Measurements from ENCODE around the gene S100Z.

DNA sequence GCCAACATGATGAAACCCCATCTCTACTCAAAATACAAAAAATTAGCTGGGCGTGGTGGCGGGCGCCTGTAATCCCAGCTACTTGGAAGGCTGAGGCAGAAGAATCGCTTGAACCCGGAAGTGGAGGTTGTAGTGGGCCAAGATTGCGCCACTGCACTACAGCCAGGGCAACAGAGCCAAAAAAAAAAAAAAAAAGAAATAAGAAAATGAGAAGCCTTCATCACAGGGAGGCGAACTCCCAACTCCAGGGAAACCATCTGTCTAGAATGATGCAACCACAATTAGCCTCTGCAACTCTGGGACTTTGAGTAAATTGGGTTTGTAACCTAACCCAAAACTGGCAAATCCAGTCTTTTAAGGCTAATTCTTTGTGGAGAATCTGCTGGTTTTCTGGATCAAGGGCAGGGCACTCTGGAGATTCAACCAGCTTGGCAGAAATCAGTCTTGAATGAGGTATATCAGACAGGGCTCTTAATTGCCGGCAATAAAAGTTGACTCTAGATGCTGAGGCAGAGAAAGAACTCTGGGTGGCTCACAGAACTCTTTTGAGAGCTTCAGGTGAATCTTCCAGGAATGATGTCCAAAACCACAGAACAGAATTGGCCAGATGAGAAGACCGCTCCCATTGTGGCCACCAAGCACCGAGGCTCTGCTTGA is 9.9 kb downstream of the S100Z start:
- TF ChIP-seq CTCF (IDR thresholded peaks at IDR 0.05) (no peak), POLR2A (IDR thresholded peaks at IDR 0.05) (no peak)
